ENCODE results near the gene GPR150.

GRCh38 chr5:95626701-95627100 is 6.8 kb downstream of the GPR150 start:
- no peak for TF ChIP-seq CTCF (IDR thresholded peaks at IDR 0.05; ENCODE audit: low read depth, low read length, poor library complexity, severe bottlenecking)
- TF ChIP-seq EZH2phosphoT487 (IDR thresholded peaks at IDR 0.05; ENCODE audit: borderline replicate concordance, low read length): no peak

Measured in DOHH2 (cell line).